Endothelial cell of umbilical vein (primary cell): ENCODE measurements around the gene IFNGR1.

ENCODE experiments used
- MYC ChIP-seq: IDR thresholded peaks from one replicate; pipeline ENCODE4 v1.6.1; 2011; ENCODE audit warnings: mild to moderate bottlenecking, low read depth, low read length
- POLR2A ChIP-seq: IDR thresholded peaks from 2 replicates; pipeline ENCODE4 v1.6.1; 2012; ENCODE audit warnings: low read depth, mild to moderate bottlenecking, control low read depth, low read length
- TF ChIP-seq, protein P1 (sequence below), 2 donors: IDR thresholded peaks; 1 replicate in 1 of 2; 2 replicates in 1 of 2; pipeline ENCODE4 v1.5.1; 2011; ENCODE audit warnings: low read length in 2 of 2, mild to moderate bottlenecking in 2 of 2, moderate library complexity in 2 of 2, control low read depth in 1 of 2, inconsistent platforms in 1 of 2, low read depth in 1 of 2; ENCODE audit not compliant: insufficient read depth in 1 of 2; ENCODE audit errors: extremely low read depth in 1 of 2
- TF ChIP-seq, protein P2 (sequence below): IDR thresholded peaks from 2 replicates; pipeline ENCODE4 v1.6.1; 2011; ENCODE audit not compliant: insufficient read depth, insufficient read length

DNA sequence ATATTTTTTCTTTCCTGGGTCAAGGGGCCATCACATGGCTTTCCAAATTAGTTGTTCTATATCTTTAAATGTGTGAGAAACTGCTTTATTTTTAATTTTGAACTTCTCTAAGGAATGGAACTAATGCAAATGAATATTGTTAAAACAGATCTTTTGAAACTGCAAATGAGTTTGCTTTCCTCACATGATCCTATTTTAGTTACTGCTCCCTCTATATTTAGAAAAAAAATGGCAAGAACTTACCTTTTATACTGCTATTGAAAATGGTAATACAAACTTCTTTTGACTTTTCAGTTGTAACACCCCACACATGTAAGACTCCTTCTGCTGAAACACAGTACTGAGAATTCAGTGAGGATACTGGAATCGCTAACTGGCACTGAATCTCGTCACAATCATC is 15.9 kb downstream of the IFNGR1 start:
- TF ChIP-seq, protein P1, sequence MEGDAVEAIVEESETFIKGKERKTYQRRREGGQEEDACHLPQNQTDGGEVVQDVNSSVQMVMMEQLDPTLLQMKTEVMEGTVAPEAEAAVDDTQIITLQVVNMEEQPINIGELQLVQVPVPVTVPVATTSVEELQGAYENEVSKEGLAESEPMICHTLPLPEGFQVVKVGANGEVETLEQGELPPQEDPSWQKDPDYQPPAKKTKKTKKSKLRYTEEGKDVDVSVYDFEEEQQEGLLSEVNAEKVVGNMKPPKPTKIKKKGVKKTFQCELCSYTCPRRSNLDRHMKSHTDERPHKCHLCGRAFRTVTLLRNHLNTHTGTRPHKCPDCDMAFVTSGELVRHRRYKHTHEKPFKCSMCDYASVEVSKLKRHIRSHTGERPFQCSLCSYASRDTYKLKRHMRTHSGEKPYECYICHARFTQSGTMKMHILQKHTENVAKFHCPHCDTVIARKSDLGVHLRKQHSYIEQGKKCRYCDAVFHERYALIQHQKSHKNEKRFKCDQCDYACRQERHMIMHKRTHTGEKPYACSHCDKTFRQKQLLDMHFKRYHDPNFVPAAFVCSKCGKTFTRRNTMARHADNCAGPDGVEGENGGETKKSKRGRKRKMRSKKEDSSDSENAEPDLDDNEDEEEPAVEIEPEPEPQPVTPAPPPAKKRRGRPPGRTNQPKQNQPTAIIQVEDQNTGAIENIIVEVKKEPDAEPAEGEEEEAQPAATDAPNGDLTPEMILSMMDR (IDR thresholded peaks at IDR 0.05; ENCODE audit: extremely low read depth in 1 of 2, insufficient read depth in 1 of 2, low read depth in 1 of 2, low read length in 2 of 2) = no peak
- TF ChIP-seq MYC = no peak
- TF ChIP-seq, protein P2, sequence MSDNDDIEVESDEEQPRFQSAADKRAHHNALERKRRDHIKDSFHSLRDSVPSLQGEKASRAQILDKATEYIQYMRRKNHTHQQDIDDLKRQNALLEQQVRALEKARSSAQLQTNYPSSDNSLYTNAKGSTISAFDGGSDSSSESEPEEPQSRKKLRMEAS = no peak
- no peak for TF ChIP-seq POLR2A
